ENCODE data around the gene NWD2. TPM values are rescaled to one million over a fixed set of nuclear protein-coding genes. Genes with fewer than 3 reads are reported as not detected.
A peak's percentile ranks its signal among the peaks of the same experiment; 100 is the strongest.

The NWD2 gene
- total RNA-seq, 2 experiments from 2014 or later: not detected

- Histone ChIP-seq H3K27ac (ENCODE audit: low read depth in 1 of 2, low read length in 2 of 2) (no peak overlapping the region), H3K4me3 (ENCODE audit: low read length) (no peak overlapping the region), H3K36me3 (ENCODE audit: insufficient read depth, low read length) (no peaks in the 10 kb centered on the region), H3K4me1 (ENCODE audit: insufficient read depth, low read length) (peaks cover 16% of the 10 kb centered on the region), H3K9me3 (ENCODE audit: control insufficient read depth in 1 of 2, insufficient read depth in 1 of 2, low read length in 2 of 2) (no peaks in the 10 kb centered on the region), H3K27me3 (ENCODE audit: control insufficient read depth in 1 of 2, insufficient read depth in 2 of 2, low read length in 2 of 2) (peaks cover 23 to 41% of the 10 kb centered on the region in 2 experiments)
- H3K27me3 Mint-ChIP-seq: peaks cover 71% of the 10 kb centered on the region
- ChIA-PET POLR2A (no interaction called here), CTCF (no interaction called here)
- peaks cover 16% of the 10 kb centered on the region for H3K4me1 Mint-ChIP-seq (ENCODE audit: low read depth)
- DNase-seq (no peak), ATAC-seq (ENCODE audit: poor library complexity) (no peak)
- no peaks in the 10 kb centered on the region for H3K9me3 Mint-ChIP-seq
- no peaks in the 10 kb centered on the region for H3K36me3 Mint-ChIP-seq (ENCODE audit: low read depth)
- intact Hi-C loops (cut with DNase I, micrococcal nuclease): loop anchor here (5.0 to 10.0 kb wide), 4 partner anchors 344 to 584 kb away; no protein-coding TSS in a partner anchor
- no peak for TF ChIP-seq CTCF (IDR thresholded peaks at IDR 0.05)
- no peak overlapping the region for H3K4me3 Mint-ChIP-seq
- no peak overlapping the region for H3K27ac Mint-ChIP-seq
Observed at GRCh38 chr4:37450911-37451310, 206.4 kb downstream of the NWD2 start.

DNA sequence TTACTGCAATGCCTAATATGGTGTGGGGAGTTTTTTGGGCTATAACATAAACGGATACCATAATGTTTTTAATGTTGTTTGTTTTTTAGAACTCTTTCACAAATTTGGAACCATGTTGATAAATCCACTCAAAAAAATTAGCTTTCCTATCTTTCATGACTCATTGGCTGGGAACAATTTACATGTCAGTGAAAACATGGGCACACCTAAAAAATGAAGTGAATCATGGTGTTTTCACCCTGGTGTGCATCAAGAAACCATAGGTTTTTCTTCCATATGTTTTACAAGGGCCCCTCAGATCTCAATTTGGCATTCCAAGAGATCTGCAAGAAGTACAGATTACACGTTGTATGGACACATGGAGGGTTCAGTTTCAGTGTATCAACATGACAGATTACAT lies 207.1 kb downstream of the NWD2 start:
- H3K9me3 ChIP-seq (ENCODE audit: control insufficient read depth in 1 of 2, insufficient read depth in 1 of 2, low read length in 2 of 2): no peaks in the 10 kb centered on the region
- Mint-ChIP-seq H3K36me3 (ENCODE audit: low read depth) (no peaks in the 10 kb centered on the region), H3K27ac (no peak overlapping the region), H3K27me3 (peaks cover 71% of the 10 kb centered on the region), H3K4me1 (ENCODE audit: low read depth) (peaks cover 16% of the 10 kb centered on the region), H3K4me3 (no peak overlapping the region), H3K9me3 (no peaks in the 10 kb centered on the region)
- intact Hi-C loops (cut with DNase I, micrococcal nuclease): loop anchor here (2.0 to 10.0 kb wide), 5 partner anchors 115 to 583 kb away; no protein-coding TSS in a partner anchor
- CTCF ChIA-PET: no interaction called here
- TF ChIP-seq CTCF (IDR thresholded peaks at IDR 0.05): no peak
- H3K36me3 ChIP-seq (ENCODE audit: insufficient read depth, low read length): no peaks in the 10 kb centered on the region
- H3K4me3 ChIP-seq (ENCODE audit: low read length): no peak overlapping the region
- no peak for DNase-seq
- H3K27me3 ChIP-seq (ENCODE audit: control insufficient read depth in 1 of 2, insufficient read depth in 2 of 2, low read length in 2 of 2): peaks cover 23 to 48% of the 10 kb centered on the region in 2 experiments
- H3K4me1 ChIP-seq (ENCODE audit: insufficient read depth, low read length): peaks cover 16% of the 10 kb centered on the region
- H3K27ac ChIP-seq (ENCODE audit: low read depth in 1 of 2, low read length in 2 of 2): no peak overlapping the region
- no peak for ATAC-seq (ENCODE audit: poor library complexity)
- POLR2A ChIA-PET: no interaction called here

GRCh38 chr4:37452952-37453280 lies 208.4 kb downstream of the NWD2 start:
- H3K4me1 ChIP-seq (ENCODE audit: insufficient read depth, low read length): peaks cover 16% of the 10 kb centered on the region
- no peaks in the 10 kb centered on the region for H3K36me3 Mint-ChIP-seq (ENCODE audit: low read depth)
- peak; percentile 47 for ATAC-seq (ENCODE audit: poor library complexity)
- ChIA-PET POLR2A (interaction anchor here (0.8 kb wide), 1 partner anchor 114 kb away, joined by 3 read pairs; no protein-coding TSS in a partner anchor), CTCF (interaction anchor here (1.5 kb wide), 1 partner anchor 114 kb away, joined by 4 read pairs; no protein-coding TSS in a partner anchor)
- intact Hi-C loops (cut with DNase I, micrococcal nuclease): loop anchor here (1.0 to 10.0 kb wide), 6 partner anchors 113 to 582 kb away; no protein-coding TSS in a partner anchor
- no peak overlapping the region for H3K27ac Mint-ChIP-seq
- H3K27me3 Mint-ChIP-seq: peaks cover 70% of the 10 kb centered on the region
- no peaks in the 10 kb centered on the region for H3K9me3 Mint-ChIP-seq
- peak overlapping the region; percentile 60 for H3K4me3 ChIP-seq (ENCODE audit: low read length)
- TF ChIP-seq CTCF (IDR thresholded peaks at IDR 0.05): peak; percentile 69
- H3K4me1 Mint-ChIP-seq (ENCODE audit: low read depth): peaks cover 16% of the 10 kb centered on the region
- no peaks in the 10 kb centered on the region for H3K9me3 ChIP-seq (ENCODE audit: control insufficient read depth in 1 of 2, insufficient read depth in 1 of 2, low read length in 2 of 2)
- no peaks in the 10 kb centered on the region for H3K36me3 ChIP-seq (ENCODE audit: insufficient read depth, low read length)
- peaks cover 23 to 52% of the 10 kb centered on the region in 2 experiments for H3K27me3 ChIP-seq (ENCODE audit: control insufficient read depth in 1 of 2, insufficient read depth in 2 of 2, low read length in 2 of 2)
- peak in 10 of 14 experiments; percentile 2 to 70 (median 22) for DNase-seq
- H3K27ac ChIP-seq (ENCODE audit: low read depth in 1 of 2, low read length in 2 of 2): no peak overlapping the region
- H3K4me3 Mint-ChIP-seq: peak overlapping the region; percentile 83

Measured in CD4-positive, alpha-beta T cell (primary cell).